ENCODE measurements around the gene NRG3.

The NRG3 gene

GRCh38 chr10:82211346-82211745 is 336.4 kb downstream of the NRG3 start:
- no peak for DNase-seq (ENCODE audit: low read depth in 2 of 2)

- DNase-seq (ENCODE audit: low read depth in 2 of 2) = no peak
Observed at GRCh38 chr10:82212753-82213152, 337.8 kb downstream of the NRG3 start.

- DNase-seq (ENCODE audit: low read depth in 2 of 2) = no peak
Observed at GRCh38 chr10:82213784-82214183, 338.8 kb downstream of the NRG3 start.

GRCh38 chr10:82221056-82221455 is 346.1 kb downstream of the NRG3 start:
- DNase-seq (ENCODE audit: low read depth in 2 of 2) = no peak

GRCh38 chr10:82221601-82222149 is 346.7 kb downstream of the NRG3 start:
- DNase-seq (ENCODE audit: low read depth in 2 of 2) = no peak

- DNase-seq (ENCODE audit: low read depth in 2 of 2) = no peak
Observed at GRCh38 chr10:82228701-82229100, 353.7 kb downstream of the NRG3 start.

GRCh38 chr10:82234173-82234572 is 359.2 kb downstream of the NRG3 start:
- no peak for DNase-seq (ENCODE audit: low read depth in 2 of 2)

GRCh38 chr10:82236084-82236731 is 361.2 kb downstream of the NRG3 start:
- no peak for DNase-seq (ENCODE audit: low read depth in 2 of 2)

- no peak for DNase-seq (ENCODE audit: low read depth in 2 of 2)
Observed at GRCh38 chr10:82238291-82238690, 363.3 kb downstream of the NRG3 start.

GRCh38 chr10:82240408-82240807 is 365.4 kb downstream of the NRG3 start:
- no peak for DNase-seq (ENCODE audit: low read depth in 2 of 2)

GRCh38 chr10:82242778-82243177 is 367.8 kb downstream of the NRG3 start:
- no peak for DNase-seq (ENCODE audit: low read depth in 2 of 2)

GRCh38 chr10:82245157-82245556 is 370.2 kb downstream of the NRG3 start:
- DNase-seq (ENCODE audit: low read depth in 2 of 2) = no peak

GRCh38 chr10:82245906-82246560 is 371.0 kb downstream of the NRG3 start:
- DNase-seq (ENCODE audit: low read depth in 2 of 2) = no peak

GRCh38 chr10:82249141-82249540 is 374.1 kb downstream of the NRG3 start:
- DNase-seq (ENCODE audit: low read depth in 2 of 2) = no peak

- no peak for DNase-seq (ENCODE audit: low read depth in 2 of 2)
Observed at GRCh38 chr10:82251222-82251906, 376.4 kb downstream of the NRG3 start.

GRCh38 chr10:82252081-82252480 is 377.1 kb downstream of the NRG3 start:
- no peak for DNase-seq (ENCODE audit: low read depth in 2 of 2)

GRCh38 chr10:82254237-82254636 is 379.2 kb downstream of the NRG3 start:
- no peak for DNase-seq (ENCODE audit: low read depth in 2 of 2)

- DNase-seq (ENCODE audit: low read depth in 2 of 2) = no peak
Observed at GRCh38 chr10:82256275-82256674, 381.3 kb downstream of the NRG3 start.

- no peak for DNase-seq (ENCODE audit: low read depth in 2 of 2)
Observed at GRCh38 chr10:82266438-82266837, 391.4 kb downstream of the NRG3 start.

GRCh38 chr10:82267014-82267413 is 392.0 kb downstream of the NRG3 start:
- no peak for DNase-seq (ENCODE audit: low read depth in 2 of 2)

- DNase-seq (ENCODE audit: low read depth in 2 of 2) = no peak
Observed at GRCh38 chr10:82267465-82267864, 392.5 kb downstream of the NRG3 start.

- no peak for DNase-seq (ENCODE audit: low read depth in 2 of 2)
Observed at GRCh38 chr10:82267960-82268359, 393.0 kb downstream of the NRG3 start.

- DNase-seq (ENCODE audit: low read depth in 2 of 2) = no peak
Observed at GRCh38 chr10:82277591-82277990, 402.6 kb downstream of the NRG3 start.

All from stimulated activated CD4-positive, alpha-beta T cell treated with anti-CD3 and anti-CD28 coated beads, Interleukin-12 subunit alpha, Interleukin-12 subunit beta, amount 100 ng/mL, for 24 hours (primary cell).